Hindlimb muscle (tissue), 1 donor: Measurements from ENCODE around the gene CIBAR2. TPM values are rescaled to one million over a fixed set of nuclear protein-coding genes. Genes with fewer than 3 reads are reported as not detected.
"Not testable (repeated sequence)": the region's sequence is repeated elsewhere in the genome, so short reads cannot be mapped to it uniquely, and the experiment has no call there.

Experiments used
- DNase-seq: peaks from one replicate; pipeline ENCODE4 v3.0.0-alpha.2; 2013
- polyA plus RNA-seq: library from polyadenylated mRNA; unstranded; fragments of 120-200 nt; gene quantifications from one replicate; pipeline ENCODE4 v1.2.1, GENCODE V29; 2013; ENCODE audit not compliant: insufficient read length

The CIBAR2 gene
- polyA plus RNA-seq, 1 donor = not detected

DNA sequence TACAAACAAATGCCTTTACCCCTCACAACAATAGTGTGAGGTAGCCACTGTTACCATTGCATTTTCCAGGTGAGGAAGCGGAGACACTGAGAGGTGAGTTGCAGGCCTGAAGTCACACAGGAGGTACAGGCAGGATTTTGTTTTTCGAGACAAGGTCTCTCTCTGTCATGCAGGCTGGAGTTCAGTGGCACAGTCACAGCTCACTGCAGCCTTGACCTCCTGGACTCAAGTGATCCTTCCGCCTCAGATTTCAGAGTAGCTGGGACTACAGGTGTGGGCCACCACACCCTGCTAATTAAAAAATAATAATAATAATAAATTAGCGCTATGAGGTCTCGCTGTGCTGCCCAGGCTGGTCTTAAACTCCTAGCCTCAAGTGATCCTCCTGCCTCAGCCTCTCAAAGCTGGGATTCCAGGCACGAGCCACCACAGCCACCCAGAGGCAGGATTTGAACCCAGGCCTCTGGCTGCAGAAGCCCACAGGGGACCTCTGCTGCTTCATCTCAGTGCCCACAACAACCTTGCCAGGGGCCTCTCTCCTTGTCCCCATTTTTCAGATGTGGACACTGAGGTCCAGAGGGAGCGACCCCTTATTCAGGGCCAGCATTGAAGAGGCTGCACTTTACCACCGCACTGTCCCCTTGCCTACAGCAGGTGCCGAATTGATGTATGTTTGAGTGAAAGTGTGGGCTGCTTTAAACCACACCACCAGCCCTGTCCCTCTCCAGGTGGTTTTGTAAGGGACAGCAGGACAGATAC lies 16.0 kb upstream of the CIBAR2 start:
- no peak for DNase-seq

DNA sequence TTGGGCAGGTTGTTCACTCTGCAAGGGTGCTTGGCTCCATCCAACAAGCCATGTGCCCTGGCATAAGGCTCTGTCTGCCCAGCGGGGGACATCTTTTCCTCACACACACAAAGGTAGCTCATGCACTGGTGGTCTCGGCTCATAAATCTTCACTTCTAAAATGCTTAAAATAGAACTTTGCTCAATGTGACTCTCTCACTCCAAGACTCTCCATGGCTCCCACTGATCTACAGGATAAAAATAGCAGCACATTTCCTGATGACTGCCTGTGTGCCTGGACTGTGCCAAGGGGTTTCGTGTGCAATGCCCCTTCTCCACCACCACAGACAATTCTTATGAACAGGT lies 15.1 kb upstream of the CIBAR2 start:
- no peak for DNase-seq

DNA sequence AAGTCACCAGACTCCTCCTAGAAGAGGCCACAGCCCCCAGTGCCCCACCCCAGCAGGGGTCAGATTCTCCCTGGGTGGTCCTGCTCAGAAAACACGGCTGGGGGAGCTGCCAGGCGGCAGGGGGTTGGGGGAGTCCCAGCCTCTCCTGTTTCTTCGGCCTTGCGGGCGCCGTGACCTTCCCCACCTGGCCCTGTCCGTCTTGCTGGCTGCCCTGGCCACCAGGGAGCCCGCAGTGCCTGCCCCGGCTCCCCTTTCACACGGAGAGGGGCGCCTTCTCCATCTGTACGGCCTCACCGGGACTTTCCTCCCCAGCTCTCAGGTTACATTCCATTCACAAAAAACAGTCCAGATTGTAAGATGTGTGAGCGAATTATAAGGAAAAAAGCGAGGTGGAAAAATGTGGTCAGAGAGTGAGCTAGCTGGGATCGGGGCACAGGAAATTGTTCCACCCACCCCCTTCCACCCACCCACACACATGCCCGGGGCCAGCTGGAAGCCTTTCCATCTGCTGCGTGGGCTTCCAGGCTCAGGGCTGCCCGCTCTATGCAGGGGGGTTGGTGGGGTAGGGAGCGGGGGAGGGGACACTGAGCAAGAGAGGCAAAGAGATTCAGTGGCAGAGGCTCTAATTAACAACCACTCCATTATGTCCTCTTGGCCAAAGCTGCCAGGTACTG lies 14.6 kb upstream of the CIBAR2 start:
- peak; percentile 86 for DNase-seq

DNA sequence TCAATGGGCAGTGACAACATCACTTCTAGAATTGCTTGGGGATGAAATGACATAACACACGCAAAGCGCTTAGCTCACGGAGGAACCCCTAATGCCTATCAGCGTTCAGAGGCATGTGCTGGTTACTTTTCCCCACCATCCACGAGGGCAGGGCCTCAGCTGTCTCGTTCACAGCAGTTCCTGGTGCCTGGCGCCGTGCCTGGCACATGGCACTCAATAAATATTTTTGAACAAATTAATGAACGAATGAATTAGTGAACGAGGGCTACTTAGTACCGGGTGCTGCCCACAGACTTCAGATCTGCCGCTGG lies 14.1 kb upstream of the CIBAR2 start:
- DNase-seq = no peak

DNA sequence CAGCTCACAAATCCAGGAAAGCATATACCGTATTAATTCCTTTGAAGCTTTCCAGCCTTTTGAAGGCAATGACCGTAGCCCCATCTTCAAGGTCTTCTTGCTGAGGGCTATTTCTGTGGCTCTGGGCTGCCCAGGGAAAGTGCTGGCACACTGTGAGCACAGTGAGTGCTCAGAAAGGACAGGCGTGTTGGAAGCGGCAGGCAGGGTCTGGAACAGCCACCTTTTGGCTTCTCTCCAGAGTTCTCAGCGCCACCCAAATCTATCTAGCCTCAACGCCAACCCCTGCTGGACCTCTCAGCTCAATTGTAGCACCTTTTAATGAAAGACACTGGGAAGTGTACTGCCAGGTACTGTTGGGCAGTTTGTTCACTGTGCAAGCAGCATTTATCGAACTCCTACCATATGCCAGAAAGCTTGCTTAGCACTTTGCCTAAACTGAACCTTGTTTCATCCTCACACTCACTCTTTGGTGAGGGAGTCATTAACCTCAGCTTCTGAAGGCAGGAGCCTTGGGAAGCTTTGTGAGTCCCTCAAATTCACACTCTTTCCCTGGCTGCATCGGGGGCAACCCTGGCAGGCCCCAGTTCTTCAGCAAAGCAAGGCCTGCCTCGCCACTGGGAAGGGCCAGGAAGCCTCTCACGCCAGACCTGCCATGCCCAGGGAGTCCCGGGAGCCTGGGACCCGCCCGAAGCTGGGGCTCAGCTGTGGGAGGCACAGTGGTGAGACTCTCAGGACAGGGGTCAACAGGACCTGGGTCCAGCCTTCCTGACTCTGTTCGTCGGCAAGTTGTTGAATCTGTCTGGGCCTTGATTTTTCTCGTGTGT lies 13.5 kb upstream of the CIBAR2 start:
- no peak for DNase-seq

DNA sequence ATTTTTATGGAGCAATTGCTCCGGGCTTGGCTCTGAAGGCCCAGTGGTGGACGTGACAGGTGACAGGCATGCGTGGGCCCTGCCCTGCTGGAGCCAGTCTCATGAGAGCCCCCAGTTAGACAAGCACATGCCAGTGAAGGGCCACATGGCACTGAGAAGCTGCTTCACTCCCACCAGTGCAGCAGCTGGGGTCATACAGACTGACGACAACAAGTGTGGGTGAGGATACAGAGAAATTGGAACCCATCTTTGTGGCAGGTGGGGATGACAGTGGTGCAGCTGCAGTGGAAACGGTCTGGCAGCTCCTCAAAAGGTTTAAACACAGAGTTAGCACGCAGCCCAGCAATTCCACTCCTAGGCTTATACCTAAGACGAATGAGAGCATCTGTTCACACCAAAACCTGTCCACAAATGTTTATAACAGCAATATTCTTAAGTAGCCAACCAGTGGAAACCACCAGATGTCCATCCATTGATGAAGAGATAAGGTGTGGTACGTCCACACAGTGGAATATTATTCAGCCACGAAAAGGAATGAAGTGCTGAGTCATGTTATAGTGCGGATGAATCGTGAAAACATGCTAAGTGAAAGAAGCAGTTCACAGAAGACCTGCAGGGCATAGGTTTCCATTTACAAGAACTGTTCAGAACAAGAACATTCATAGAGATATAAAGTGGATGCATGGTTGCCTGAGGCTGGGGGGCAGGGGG lies 12.5 kb upstream of the CIBAR2 start:
- no peak for DNase-seq

DNA sequence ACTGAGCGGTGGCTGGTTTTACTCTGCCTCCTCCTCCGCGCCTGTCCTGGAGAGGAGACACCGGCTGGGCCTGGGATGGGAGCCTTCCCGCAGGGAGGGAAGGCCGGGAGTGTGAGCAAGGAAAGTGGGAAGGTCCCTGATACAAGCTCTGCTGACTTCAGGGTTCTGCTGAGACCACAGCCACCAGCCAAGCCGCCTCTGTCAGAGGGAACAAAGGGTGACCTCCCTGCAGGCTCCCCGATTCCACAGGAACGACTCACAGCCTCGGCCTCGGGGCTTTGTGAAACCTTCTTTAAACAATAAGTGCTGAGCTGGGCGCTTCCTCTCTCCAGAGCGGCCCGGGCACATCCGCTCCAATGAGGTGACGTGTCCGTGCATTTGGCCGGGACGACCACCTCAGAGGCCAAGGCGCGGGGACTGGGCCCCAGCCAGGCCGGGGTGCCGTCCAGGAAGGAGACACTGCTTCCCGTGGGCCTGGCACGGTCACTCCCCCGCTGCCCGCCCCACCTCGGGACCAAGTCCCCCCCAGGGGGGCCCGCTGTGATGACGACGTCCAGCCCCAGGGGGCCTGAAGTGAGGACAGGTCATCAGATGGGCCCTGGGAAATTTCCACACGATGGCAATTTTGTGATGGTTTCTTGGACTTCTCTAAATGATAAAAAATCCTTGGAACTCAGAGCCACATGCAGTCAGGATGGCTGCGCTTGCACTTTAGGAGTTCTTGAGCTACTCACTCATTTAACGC lies 11.8 kb upstream of the CIBAR2 start:
- DNase-seq = peak; percentile 73

DNA sequence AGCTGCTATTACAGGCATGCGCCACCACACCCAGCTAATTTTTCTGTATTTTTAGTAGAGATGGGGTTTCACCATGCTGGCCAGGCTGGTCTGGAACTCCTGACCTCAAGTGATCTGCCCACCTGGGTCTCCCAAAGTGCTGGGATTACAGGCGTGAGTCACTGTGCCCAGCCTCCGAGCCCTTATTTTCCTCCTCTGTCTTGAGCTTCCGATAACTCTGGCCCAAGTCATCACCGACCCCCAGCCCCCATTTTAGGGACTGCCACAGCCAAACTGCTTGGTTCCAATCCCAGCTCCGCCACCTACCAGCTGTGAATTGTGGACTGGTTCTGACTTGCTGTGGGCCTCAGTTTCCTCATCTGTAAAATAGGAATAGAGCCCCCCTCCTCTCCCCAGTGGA lies 11.2 kb upstream of the CIBAR2 start:
- DNase-seq = not testable (repeated sequence)

DNA sequence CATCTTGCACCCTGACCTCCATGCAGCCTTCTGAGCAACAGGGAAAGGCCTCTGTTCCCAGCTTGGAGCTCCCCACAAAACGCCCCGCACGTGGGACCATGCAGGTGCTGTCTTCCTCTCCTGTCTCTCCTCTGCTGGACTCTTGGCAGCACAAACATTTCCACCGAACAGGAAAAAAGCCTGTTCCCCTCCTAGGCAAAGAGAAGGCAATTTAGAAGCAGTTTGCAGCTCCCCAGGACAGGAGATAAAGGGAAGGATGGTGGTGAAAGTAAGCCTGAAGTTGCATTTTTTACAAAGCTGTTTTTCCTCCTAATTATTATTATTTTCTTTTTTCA lies 7.7 kb upstream of the CIBAR2 start:
- no peak for DNase-seq

DNA sequence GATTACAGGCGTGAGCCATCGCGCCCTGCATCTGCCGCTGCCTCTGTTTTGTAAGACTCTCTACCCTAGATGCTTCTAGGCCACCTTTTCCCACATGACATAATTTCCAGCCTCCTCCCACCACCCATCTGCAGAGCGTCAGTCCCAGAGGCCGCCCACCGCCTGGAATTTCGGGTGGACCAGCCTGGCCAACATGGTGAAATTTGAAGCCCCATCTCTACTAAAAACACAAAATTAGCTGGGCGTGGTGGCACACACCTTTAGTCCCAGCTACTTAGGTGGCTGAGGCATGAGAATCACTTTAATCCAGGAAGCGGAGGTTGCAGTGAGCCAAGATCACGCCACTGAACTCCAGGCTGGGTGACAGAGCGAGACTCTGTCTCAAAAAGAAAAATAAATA lies 5.1 kb upstream of the CIBAR2 start:
- DNase-seq = no peak

DNA sequence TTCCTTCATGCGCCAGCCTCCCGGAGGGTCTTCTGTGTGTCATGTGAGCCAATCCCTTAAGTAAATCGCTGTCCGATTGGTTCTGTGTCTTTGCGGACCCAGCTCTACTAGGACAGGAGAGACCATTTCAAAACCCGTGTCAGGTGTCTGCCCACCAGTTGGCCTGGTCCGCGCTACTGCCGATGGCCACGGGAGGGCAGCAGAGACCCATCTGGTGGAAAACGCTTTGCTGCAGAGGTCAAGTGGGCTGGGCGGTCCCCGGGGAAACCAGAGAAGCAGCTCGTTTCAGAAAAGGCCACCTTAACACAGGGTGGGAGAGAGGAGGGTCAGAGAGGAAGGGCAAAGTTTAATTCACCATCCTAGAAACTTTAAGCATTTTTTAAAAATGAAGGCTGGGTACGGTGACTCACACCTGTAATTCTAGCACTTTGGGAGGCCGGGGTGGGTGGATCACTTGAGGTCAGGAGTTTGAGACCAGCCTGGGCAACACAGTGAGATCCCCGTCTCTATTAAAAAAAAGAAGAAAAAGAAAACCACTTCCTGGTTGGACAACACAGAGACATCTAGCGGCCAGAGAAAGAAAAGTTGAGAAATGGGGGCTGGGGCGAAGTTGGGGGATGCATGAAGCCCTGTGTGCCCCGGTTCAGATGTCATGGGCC lies 2.8 kb upstream of the CIBAR2 start:
- DNase-seq = peak; percentile 85

DNA sequence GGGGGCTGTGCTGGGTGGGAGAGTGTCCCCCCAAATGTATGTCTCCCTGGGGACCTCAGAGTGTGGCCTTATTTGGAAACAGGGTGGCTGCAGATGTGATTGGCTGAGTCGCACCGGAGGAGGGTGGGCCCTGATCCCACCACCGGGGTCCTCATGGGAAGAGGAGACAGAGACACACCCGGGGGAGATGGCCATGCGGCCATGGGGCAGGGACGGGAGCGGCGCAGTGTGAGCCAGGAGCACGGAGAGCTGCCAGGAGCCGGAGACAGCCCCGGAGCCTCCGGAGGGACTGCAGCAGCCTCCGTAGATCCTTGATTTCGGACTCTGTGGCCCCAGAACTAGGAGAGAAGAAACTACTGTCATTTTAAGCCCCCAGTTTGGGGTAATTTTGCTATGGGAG lies 1.6 kb upstream of the CIBAR2 start:
- no peak for DNase-seq

DNA sequence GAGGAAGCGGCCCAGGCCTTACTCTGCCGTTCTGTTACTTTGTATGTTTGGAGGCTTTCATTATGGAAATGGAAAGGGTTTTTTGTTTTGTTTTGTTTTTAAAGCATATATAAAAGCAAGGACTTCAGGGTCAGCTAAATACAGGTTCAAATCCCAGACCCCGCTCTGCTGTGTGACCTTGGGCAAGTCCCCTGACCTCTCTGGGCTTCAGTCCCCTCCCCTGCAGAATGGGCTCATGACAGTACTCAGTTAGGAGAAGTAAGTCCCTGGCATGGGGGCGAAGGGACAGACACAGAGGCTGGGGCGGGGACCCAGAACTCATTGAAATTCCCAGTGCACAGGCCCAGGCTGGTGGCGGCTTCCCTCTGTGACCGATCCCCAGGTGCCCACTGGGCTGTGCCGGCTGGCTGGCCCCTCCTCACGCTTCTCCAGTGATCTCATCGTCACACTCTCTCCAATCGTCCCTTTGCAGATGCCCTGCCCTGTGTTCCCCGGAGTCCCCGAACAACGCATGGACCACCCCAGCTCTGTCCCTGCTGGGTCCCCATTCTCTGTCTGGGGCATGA lies 979 bp upstream of the CIBAR2 start:
- DNase-seq = no peak

DNA sequence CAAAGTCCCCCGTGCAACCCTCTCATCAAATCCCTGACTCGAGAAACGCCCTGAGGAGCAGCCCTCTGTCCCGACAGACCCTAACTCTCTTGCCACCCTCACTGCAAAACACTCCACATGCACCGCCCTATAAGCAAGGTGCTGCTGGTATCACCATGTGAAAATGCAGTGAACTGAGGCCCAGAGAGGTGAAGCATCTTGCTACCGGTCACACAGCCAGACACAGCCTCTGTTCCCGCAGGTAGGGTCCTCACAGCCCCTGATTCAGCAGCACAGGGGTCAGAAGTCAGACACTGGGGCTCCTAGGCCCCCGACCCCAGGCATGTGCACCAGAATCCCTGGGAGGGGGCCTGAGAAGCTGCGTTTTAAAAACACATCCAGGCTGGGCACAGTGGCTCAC lies 1.1 kb downstream of the CIBAR2 start:
- no peak for DNase-seq

DNA sequence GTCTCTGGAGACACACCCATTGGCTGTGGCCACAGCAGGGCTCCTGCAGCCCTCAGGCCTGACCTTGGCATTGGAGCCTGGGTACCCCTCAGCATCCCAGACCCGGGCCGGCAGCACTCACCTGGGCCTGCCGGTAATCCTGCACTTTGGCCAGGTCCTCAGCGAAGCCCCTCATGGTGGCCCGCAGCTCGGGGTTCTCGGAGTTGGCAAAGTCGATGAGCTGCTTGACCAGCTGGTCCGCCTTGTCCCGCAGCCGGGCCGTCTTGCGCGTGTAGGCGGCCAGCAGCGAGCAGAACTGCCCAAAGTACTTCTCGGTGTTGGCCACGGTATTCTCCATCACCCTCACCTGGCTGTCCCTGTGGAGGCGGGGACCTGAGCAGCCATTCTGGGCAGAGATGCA lies 2.2 kb downstream of the CIBAR2 start:
- no peak for DNase-seq

DNA sequence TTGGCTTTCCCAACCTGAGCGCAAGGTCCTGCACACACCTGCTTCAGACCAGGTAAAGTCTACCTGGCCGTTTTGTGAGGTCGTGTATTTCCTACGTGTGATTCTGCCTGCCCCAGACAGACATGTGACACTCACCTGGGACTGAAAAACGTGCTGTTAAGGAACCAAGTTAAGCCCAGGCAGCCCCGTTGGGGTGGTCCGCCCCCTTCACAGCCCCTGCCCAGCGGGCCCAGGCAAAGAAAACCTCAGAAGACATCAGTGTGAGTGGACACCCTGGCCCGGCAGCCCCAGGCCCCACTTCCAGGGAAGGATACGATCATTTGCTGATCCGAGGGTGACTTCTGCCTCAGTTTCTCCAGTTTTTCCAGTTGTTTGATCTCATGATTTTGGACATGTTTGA lies 4.7 kb downstream of the CIBAR2 start:
- no peak for DNase-seq

DNA sequence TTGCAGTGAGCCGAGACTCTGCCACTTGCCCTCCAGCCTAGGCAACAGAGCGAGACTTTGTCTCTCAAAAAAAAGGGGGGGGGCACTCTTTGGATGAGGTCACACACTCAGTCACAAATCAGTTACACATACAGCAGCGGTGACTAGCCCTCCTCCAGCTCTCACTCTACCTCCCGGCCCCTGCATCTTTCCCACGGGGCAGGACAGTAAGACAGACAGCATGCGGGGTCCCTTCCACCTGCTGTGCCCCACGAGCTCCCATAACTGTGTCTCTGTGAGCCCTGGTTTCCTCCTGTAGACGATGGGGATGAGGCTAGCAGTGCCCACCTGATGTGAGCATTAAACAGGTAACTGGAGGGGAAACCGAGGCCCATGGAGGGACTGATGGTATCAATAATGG lies 5.2 kb downstream of the CIBAR2 start:
- DNase-seq = no peak

DNA sequence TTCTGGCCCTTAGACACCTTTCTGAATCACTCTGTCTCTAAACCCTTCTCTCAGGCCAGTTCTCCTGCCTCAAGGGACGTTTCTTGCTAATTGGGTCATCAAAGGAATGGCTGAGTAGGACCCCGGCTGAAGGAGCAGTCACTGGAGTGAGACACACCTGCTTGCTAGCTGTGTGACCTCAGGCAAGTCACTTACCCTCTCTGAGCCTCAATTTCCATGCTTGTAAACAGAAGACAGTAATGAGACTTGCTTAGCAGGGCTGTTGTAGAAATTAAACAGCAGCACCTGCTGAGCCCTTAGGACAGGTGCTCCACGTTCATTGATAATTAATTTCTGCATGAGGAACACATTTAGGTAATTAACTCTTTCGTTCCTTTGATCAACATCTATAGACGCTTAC lies 6.8 kb downstream of the CIBAR2 start:
- DNase-seq = no peak

DNA sequence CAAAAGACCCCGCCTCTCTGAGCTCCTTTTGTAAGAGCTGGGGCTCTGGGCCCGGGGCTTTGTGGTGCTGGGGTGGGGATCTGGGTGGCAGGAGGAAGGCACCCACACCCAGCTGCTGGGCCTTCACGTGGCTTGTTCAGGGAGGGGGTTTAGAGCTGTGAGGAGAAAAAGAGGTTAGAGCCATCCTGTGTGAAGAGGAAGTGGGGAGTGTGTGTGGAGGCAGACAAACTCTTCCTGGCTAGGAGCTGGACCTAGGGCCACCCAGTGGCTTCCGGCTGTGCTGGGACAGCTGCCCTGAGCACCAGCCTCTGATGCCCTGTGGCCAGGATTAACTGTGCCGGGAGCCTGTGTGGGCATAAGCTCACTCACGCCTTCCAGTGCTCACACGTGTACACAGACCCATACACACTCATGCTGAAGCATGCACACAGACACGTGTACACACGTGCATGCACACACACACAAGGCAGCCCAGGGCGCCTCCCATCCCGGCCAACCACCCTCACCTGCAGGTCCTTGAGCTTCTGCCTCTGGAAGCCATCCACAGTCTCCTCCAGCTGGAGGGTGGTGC lies 7.4 kb downstream of the CIBAR2 start:
- DNase-seq = no peak

DNA sequence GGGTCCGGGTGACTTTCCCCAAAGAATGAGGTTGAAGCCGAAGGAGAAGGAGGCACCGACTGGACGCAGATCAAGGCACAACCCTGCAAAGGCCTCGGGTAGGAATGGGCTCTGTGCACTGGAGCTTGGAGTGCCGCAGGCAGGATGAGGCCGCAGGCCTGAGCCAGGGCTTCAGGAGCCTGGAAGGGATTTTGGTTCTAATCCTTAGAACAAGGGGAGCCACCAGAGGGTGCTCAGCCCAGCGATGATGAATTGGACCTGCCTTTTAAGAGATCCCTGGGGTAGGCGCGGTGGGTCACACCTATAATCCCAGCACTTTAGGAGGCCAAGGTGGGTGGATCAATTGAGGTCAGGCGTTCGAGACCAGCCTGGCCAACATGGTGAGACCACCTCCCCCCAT lies 8.1 kb downstream of the CIBAR2 start:
- DNase-seq = no peak
